Ishikawa (cell line): ENCODE measurements around the gene CCDC91.

ENCODE experiments used
- CEBPB ChIP-seq: IDR thresholded peaks from 2 replicates; pipeline ENCODE4 v1.6.1; 2012
- CREB1 ChIP-seq: IDR thresholded peaks from 2 replicates; pipeline ENCODE4 v1.6.1; 2012; ENCODE audit warnings: low read depth
- EGR1 ChIP-seq: IDR thresholded peaks from 2 replicates; pipeline ENCODE4 v1.6.1; 2012
- EP300 ChIP-seq: IDR thresholded peaks from 2 replicates; pipeline ENCODE4 v1.6.1; 2012; ENCODE audit warnings: borderline replicate concordance
- FOXM1 ChIP-seq: IDR thresholded peaks from 2 replicates; pipeline ENCODE4 v1.6.1; 2012; ENCODE audit warnings: low read depth, borderline replicate concordance
- MAX ChIP-seq: IDR thresholded peaks from 2 replicates; pipeline ENCODE4 v1.6.1; 2012
- NFIC ChIP-seq: IDR thresholded peaks from 2 replicates; pipeline ENCODE4 v1.6.1; 2012
- RAD21 ChIP-seq: IDR thresholded peaks from 2 replicates; pipeline ENCODE4 v1.6.1; 2012; ENCODE audit warnings: low read depth
- REST ChIP-seq: IDR thresholded peaks from 2 replicates; pipeline ENCODE4 v1.6.1; 2012; ENCODE audit warnings: low read depth, mild to moderate bottlenecking
- TAF1 ChIP-seq: IDR thresholded peaks from 2 replicates; pipeline ENCODE4 v1.6.1; 2012; ENCODE audit warnings: low read depth, mild to moderate bottlenecking
- TCF12 ChIP-seq: IDR thresholded peaks from 2 replicates; pipeline ENCODE4 v1.6.1; 2012; ENCODE audit warnings: low read depth
- USF1 ChIP-seq: IDR thresholded peaks from 2 replicates; pipeline ENCODE4 v1.6.1; 2012
- YY1 ChIP-seq: IDR thresholded peaks from 2 replicates; pipeline ENCODE4 v1.6.1; 2012; ENCODE audit warnings: low read depth

GRCh38 chr12:28570811-28571210 is 380.6 kb downstream of the CCDC91 start:
- TF ChIP-seq EP300 = no peak
- TF ChIP-seq TCF12 = no peak
- TF ChIP-seq CEBPB = no peak
- TF ChIP-seq USF1 = no peak
- no peak for TF ChIP-seq REST
- TF ChIP-seq NFIC = no peak
- TF ChIP-seq RAD21 = no peak
- no peak for TF ChIP-seq CREB1
- no peak for TF ChIP-seq EGR1
- no peak for TF ChIP-seq TAF1
- no peak for TF ChIP-seq MAX
- TF ChIP-seq FOXM1 = no peak
- no peak for TF ChIP-seq YY1
